GM21360 (cell line): Measurements from ENCODE around the gene ADAT3.

ENCODE experiments used
- ATAC-seq: cut with Tn5 transposase; IDR thresholded peaks from one replicate; pipeline ENCODE4 v1.9.1; 2021; ENCODE audit warnings: mild to moderate bottlenecking, moderate library complexity; ENCODE audit not compliant: unreplicated experiment

ADAT3 gene

DNA sequence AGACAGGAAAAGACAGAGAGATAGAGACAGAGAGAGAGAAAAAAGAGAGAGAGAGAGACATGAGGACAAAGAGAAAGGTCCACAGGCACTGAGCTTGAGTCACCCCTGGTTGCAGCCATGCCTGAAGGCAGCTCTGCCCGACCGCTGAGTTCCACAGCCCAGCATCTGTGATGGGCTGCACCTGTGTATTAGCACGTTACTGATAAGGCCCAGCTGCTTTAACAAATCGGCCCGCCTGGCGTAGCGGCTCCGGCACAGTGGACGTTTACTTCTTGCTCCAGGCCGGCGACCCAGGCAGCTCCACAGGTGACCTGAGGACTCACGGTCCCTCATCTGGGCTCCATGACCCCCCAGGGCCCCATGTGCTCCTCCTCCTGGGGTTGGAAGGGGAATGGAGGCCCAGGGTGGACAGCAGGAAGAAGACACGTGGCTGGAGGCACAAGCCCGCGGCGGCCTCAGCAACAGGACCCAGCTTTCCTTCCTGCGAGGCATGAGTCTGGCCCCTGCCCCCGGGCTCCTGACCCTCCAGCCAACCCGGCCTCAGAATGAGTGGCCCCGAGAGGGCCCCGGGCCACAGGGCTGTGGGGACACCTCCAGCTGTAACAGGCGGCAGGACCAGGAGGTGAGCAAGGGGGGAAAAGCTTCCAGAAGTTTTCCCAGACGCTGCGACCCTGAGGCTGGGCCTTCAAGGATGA lies 31.9 kb downstream of the ADAT3 start:
- no peak for ATAC-seq

DNA sequence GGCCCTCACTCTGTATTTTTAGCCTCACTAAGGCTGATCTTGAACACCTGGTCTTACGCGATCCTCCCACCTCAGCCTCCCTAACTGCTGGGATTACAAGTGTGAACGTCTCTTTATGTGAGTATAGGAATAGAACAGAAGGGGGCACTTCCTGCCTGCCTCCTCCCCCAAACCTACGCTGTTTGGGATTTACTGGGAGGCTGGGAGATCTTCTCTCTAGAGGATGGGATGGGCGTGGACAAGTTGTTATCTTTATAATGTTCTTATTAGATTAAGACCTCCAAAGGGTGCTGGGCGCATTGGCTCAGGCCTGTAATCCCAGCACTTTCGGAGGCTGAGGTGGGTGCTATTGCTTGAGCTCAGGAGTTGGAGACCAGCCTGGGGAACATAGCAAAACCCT lies 32.9 kb downstream of the ADAT3 start:
- ATAC-seq: no peak

- ATAC-seq: peak; percentile 51
Observed at GRCh38 chr19:1941146-1942077, 36.2 kb downstream of the ADAT3 start, which contains the start of gene CSNK1G2. CSNK1G2 (plus strand) TSS chr19:1941172; CDS start chr19:1969773, 28,601 bp downstream.

DNA sequence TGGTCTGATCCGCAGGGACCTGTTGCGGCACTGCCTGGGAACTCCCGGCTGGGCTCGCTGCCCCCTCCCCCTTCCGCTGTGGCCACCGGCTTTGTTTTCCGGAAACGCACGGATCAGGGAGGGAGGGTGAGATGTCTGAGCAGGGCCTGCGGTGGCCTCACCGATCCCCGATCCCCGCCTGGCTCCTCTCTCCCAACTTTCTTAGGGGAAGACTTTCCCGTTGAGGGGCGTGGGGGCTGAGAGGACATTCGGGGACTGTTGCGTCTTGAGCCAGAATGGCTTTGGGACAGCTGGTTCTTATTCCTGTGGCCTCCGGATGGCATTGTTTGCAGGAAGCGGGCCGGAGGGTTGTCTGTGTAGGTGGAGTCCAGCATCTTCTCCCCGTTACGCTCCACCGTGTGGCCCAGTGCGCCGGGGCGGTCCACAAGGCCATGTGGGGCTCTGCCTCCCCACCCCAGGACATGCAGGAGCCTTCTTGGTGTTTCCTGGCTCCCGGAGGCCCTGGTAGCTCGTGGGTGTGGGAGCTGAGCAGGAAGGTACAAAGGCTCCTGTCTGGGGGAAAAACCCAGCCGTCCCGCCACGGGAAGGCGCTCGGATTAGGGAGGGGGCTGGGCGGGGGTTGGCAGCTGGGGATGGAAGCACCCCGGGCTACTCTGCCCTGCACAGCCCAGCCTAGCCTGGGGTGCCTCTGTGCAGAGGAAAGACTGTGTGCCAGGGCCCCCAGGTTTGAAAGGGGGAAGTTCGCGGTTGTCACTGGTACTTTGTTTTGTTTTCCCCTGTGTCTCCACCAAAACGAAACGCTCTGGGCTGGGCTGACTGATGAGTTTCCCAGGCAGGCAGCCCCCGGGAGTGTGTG lies 37.1 kb downstream of the ADAT3 start:
- no peak for ATAC-seq

DNA sequence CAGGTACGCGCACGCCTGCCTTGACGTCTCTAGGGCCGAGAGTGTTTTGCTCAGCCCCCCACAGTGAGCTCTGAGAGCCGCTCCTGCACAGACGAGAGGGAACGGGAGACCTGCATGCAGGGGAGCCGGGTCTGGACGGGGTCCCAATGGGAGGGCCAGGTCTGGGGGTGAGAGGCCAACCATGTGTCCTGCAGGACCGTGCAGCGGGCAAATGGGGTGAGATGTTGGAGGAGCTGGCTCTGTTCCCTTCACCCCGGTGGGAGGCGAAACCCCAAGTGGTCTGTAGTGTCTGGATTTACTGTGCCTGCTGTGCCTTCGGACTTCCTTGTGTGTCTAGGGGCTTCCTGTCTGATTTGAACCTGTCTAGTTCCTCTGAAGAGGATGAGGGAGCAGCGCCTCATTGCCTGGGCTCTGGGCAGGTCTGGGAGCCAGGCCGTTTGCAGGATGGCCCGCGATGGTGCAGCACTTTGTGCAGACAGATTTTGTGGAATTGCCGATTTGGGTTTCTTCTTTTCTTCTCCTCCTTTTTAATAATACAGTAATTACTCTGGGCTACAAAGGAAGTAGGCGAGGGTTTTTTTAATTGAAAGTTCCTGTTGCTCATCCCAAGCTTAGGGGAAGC lies 37.8 kb downstream of the ADAT3 start:
- no peak for ATAC-seq

DNA sequence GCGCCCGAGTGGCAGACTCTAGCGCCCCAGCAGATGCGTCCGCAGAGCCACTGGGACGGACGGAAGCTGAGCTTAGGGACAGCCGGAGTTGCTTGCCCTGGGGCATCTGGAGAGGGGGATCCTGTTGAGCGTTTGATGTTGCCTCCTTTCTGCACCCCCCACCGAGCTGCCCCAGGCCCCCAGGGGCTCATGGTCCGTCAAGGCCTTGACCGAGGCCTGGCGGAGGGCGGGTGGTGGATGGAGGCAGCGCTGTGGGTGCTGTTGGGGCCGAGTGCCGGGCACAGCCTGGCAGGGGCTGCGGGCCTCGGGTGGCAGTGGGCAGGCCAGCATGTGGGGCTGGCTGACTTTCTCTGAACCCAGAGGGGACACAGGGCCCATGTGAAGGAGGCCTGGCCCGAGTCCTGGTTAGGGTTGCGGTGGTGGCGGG lies 38.5 kb downstream of the ADAT3 start:
- ATAC-seq: no peak

GRCh38 chr19:1944088-1944915 lies 39.1 kb downstream of the ADAT3 start:
- no peak for ATAC-seq

DNA sequence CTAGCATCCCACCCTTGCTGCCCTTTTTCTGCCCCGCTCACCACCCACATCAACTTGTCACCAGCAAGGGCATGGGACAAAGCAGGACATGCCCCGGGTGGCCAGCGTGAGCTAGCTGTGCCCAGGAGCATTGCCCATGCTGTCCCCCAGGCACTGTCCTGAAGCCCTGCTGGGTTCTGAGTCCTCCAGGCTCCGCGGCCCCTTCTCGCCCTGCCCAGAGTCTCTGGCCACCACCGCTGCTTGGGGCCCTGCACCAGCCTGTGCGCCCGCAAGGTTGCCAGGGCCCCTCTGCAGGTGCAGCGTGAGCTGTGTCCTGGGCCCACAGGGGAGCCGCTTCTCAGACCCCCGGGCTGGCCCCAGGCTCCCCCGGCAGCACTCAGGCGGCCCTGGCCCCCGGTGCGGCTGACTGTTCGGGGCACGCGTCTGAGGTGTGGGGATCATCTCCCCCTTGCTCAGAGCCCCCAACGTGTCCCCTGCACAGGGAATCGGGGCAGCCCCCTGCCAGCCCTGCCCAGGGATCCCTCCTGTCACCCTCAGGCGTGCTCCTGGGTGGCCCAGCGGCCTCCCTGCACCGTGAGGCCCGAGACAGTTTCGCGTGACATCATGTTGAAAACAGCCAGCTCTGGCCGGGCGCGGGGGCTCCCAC lies 39.8 kb downstream of the ADAT3 start:
- ATAC-seq: no peak

DNA sequence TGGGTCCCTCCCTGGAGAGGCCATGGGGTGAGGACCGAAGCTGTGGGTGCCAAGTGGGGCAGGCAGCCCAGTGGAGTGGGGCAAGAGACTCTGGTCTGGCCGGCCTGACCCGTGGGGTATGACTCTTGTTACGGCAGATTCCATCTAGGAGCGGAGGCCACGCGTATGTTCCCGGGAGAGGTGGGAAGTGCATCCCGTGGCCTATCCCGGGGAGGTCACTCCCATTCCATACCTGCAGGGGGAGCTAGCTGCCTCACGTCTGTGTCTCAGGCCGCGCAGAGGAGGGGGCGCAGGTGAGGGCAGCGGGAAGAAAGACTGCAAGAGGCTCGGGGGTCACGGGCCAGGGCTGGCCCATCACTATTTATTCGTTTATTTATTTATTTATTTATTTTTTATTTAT lies 40.7 kb downstream of the ADAT3 start:
- no peak for ATAC-seq

DNA sequence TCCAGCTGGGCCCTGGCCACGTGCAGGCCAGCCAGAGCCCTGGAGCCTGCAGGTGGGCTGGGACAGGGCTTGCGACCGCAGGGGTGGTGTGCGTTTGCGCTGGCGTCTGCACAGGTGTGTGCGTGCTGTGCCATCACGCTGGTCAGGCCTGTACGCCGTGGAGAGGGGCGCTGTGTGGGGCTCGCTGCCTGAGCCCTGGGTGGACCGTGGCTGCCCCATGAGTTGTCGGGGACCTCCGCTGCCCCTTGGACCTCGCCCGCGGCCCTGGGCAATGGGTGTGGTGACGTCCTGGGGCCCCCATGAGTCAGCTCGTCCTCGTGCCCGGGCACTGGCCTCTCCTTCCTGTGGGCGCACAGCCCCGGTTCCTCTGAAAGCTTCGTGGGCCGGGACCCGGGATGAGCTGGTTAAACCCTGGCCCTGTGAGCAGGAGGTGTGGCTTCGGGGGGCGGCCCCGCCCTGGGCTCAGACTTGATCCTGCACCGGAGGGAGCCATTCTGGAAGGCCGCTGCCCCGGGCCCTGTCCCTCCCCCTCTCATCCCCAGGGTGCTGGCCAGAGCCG lies 42.5 kb downstream of the ADAT3 start:
- no peak for ATAC-seq

- no peak for ATAC-seq
Observed at GRCh38 chr19:1949304-1950101, 44.3 kb downstream of the ADAT3 start.

- no peak for ATAC-seq
Observed at GRCh38 chr19:1950640-1951039, 45.4 kb downstream of the ADAT3 start.

- no peak for ATAC-seq
Observed at GRCh38 chr19:1952635-1953034, 47.4 kb downstream of the ADAT3 start.

DNA sequence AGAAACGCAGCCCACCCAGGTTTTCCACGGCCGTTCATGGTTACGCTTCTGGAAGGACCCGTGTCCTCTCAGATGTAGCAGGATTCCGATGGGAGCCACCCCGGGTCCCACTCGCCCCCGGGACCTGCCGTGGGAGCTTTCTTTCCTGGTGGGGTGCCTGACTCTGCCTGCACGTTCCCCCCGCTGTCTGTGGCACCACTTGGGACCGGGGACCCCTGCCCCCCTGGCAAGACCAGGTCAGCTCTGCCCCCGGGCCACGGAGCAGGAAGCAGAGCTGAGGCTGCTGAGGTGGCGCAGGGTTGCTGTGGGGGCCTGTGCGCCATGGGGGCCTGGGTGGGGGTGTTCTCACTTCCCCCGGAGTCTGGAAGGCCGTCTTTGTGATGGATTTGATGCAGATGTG lies 47.8 kb downstream of the ADAT3 start:
- ATAC-seq: no peak

DNA sequence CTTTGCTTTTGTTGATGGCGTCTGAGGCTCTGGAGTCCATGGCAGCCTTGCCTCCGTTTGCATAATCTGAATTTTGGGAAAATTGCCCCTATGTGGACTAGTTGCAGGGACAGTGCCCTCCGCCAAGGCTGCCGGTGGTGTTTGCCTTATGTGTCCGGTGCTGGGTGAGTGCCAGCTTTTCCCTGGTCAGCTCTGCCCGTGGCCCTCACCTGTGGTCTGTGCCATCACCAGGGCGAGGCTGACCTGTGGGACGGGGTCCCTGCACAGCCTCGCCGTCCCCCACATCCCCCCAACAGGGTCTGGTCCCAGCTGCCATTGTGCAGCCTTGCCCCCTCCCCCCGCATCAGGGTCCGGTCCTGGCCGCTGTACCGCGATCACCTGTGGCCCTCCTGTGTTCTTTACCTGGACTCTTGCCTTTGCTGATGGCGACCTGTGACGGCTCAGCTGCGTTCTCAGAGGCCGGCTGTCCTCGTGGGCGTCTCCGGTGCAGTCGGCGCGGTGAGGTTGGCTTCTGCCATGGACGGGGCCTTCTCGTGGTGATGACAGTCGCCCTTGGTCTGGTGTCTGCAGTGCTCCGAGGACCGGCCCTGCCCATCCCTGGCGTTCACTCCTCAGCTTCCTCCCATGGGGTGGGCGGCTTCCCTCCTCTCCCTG lies 48.4 kb downstream of the ADAT3 start:
- no peak for ATAC-seq

- no peak for ATAC-seq
Observed at GRCh38 chr19:1954532-1954933, 49.3 kb downstream of the ADAT3 start.
